Measurements from ENCODE around the gene LRRC75A.
A peak's percentile ranks its signal among the peaks of the same experiment; 100 is the strongest.

GRCh38 chr17:16415031-16415924 is 76.7 kb downstream of the LRRC75A start, which contains the start of gene TRPV2:
- TF ChIP-seq MAX (IDR thresholded peaks at IDR 0.05) = no peak
- no peak for TF ChIP-seq TAF1 (IDR thresholded peaks at IDR 0.05; ENCODE audit: low read depth)
- TF ChIP-seq TCF12 (IDR thresholded peaks at IDR 0.05; ENCODE audit: low read depth) = no peak
- TF ChIP-seq FOXM1 (IDR thresholded peaks at IDR 0.05; ENCODE audit: borderline replicate concordance, low read depth) = no peak
- no peak for TF ChIP-seq CEBPB (IDR thresholded peaks at IDR 0.05)
- TF ChIP-seq EGR1 (IDR thresholded peaks at IDR 0.05) = no peak
- TF ChIP-seq RAD21 (IDR thresholded peaks at IDR 0.05; ENCODE audit: low read depth) = peak; percentile 54
- no peak for TF ChIP-seq REST (IDR thresholded peaks at IDR 0.05; ENCODE audit: low read depth)
- TF ChIP-seq EP300 (IDR thresholded peaks at IDR 0.05; ENCODE audit: borderline replicate concordance) = no peak
- no peak for TF ChIP-seq YY1 (IDR thresholded peaks at IDR 0.05; ENCODE audit: low read depth)
- no peak for TF ChIP-seq NFIC (IDR thresholded peaks at IDR 0.05)
- no peak for TF ChIP-seq USF1 (IDR thresholded peaks at IDR 0.05)
- no peak for TF ChIP-seq CREB1 (IDR thresholded peaks at IDR 0.05; ENCODE audit: low read depth)

All from Ishikawa (cell line).